PC-9 (cell line): ENCODE measurements around the gene SLN.

Experiments used
- CTCF ChIP-seq: fragments of 200-600 bp; sonication (generic); conservative IDR thresholded peaks from 2 replicates; pipeline ENCODE4 v1.6.1; 2017; ENCODE audit warnings: mixed run types, antibody characterized with exemption, mild to moderate bottlenecking, moderate library complexity
- EZH2 ChIP-seq: fragments of 200-600 bp; sonication (generic); IDR thresholded peaks from 2 replicates; pipeline ENCODE4 v1.8.0; 2017; ENCODE audit warnings: antibody characterized with exemption, low read depth

GRCh38 chr11:107682572-107682971 lies 29.3 kb downstream of the SLN start:
- TF ChIP-seq EZH2, result no peak
- TF ChIP-seq CTCF, result no peak
